GM19239 (cell line): ENCODE data around the gene NLRP6.
"Not testable (repeated sequence)": the region's sequence is repeated elsewhere in the genome, so short reads cannot be mapped to it uniquely, and the experiment has no call there.

Source experiments
- DNase-seq: peaks from one replicate; pipeline ENCODE4 v3.0.0; 2011; ENCODE audit warnings: low spot score; ENCODE audit not compliant: insufficient read length
- FAIRE-seq: peaks from 2 replicates; lab custom pipeline; 2011; peaks lifted over from hg19 to GRCh38; lab: Jason Lieb, UNC

The NLRP6 gene

DNA sequence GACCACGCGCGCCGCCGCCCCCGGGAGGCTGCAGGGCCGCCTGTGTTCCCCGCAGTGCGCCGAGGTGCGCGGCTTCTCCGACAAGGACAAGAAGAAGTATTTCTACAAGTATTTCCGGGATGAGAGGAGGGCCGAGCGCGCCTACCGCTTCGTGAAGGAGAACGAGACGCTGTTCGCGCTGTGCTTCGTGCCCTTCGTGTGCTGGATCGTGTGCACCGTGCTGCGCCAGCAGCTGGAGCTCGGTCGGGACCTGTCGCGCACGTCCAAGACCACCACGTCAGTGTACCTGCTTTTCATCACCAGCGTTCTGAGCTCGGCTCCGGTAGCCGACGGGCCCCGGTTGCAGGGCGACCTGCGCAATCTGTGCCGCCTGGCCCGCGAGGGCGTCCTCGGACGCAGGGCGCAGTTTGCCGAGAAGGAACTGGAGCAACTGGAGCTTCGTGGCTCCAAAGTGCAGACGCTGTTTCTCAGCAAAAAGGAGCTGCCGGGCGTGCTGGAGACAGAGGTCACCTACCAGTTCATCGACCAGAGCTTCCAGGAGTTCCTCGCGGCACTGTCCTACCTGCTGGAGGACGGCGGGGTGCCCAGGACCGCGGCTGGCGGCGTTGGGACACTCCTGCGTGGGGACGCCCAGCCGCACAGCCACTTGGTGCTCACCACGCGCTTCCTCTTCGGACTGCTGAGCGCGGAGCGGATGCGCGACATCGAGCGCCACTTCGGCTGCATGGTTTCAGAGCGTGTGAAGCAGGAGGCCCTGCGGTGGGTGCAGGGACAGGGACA lies 2.7 kb downstream of the NLRP6 start:
- DNase-seq, result no peak
- FAIRE-seq, result no peak

- FAIRE-seq, result no peak
- DNase-seq, result no peak
These were observed 3.4 kb downstream of the NLRP6 start for GRCh38 chr11:281486-282161.

GRCh38 chr11:282171-282570 lies 4.0 kb downstream of the NLRP6 start:
- DNase-seq, result no peak
- FAIRE-seq, result no peak

DNA sequence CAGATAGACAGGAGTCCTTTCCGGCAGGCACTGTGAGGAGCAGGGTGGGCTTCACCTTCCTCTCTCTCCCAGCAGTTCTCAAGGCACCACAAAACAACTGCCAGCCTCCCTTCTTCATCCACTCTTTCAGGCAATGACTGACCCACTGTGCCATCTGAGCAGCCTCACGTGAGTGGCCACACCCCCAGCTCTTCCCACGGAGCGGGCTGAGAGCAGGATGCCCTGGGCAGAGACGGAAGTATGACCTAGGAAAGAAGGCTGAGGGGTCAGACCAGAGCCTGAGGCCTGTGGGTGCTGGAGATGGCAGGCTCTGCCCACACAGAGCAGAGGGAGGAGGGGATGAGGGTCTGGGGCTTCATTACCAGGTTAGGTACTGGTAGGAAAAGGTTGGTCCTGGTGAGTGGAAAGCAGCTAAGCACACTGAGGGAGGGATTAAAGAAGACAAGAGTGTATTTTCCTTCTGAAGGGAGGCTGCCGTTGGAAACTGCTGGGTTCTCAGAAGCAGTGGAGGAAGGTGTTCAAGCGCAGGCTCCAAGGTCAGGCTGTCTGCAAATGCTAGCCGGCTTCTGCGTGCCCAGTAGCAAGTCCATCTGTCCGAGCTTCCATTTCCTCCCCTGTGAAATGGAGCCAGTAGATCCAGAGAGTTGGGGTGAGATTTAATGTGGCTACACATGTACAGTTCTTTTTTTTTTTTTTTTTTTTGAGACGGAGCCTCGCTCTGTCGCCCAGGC lies 4.6 kb downstream of the NLRP6 start:
- FAIRE-seq (no peak), DNase-seq (no peak)

DNA sequence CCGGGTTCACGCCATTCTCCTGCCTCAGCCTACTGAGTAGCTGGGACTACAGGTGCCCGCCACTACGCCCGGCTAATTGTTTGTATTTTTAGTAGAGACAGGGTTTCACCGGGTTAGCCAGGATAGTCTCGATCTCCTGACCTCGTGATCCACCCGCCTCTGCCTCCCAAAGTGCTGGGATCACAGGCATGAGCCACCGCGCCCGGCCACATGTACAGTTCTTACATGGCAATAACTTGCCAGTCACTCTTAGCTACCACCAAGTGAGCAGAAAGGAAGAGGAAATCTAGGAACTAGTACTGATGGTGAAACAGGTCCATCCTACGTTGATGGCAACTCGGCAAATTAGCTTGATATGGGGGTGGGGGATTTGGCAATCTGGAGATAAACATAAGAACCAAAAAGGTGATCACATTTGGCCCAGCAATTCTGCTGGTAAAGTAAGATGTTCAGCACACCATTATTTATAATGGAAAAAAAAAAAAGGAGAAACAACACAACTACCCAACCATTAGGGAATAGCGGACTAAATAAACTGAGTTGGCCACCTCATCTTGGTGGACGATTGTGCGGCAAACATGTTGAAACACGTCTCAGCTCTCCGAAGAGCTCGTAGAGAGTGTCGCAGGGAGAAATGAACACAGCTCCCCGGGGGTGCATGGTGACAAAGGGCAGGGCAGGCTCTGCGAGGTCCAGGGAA lies 5.3 kb downstream of the NLRP6 start:
- FAIRE-seq (no peak), DNase-seq (no peak)

GRCh38 chr11:284105-285020 lies 6.2 kb downstream of the NLRP6 start:
- DNase-seq (no peak), FAIRE-seq (no peak)

GRCh38 chr11:285021-285893 lies 7.0 kb downstream of the NLRP6 start:
- peak; percentile 10 for DNase-seq
- FAIRE-seq, result no peak

DNA sequence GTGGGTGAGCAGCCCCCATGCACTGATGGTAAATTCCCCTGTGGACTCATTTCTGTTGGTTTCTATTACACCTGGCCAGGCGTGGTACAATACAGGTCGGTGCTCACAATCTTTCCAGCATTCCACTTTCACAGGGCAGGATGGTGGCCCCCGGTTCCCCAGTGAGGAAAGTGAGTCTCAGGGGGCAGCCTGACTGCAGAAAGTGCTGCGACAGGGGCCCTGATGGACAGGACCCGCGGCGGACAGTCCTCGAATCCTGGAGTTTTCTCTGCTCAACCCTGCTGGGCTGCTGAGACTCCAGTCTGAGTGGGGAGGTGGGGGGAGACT lies 7.7 kb downstream of the NLRP6 start:
- DNase-seq (peak; percentile 10), FAIRE-seq (no peak)

DNA sequence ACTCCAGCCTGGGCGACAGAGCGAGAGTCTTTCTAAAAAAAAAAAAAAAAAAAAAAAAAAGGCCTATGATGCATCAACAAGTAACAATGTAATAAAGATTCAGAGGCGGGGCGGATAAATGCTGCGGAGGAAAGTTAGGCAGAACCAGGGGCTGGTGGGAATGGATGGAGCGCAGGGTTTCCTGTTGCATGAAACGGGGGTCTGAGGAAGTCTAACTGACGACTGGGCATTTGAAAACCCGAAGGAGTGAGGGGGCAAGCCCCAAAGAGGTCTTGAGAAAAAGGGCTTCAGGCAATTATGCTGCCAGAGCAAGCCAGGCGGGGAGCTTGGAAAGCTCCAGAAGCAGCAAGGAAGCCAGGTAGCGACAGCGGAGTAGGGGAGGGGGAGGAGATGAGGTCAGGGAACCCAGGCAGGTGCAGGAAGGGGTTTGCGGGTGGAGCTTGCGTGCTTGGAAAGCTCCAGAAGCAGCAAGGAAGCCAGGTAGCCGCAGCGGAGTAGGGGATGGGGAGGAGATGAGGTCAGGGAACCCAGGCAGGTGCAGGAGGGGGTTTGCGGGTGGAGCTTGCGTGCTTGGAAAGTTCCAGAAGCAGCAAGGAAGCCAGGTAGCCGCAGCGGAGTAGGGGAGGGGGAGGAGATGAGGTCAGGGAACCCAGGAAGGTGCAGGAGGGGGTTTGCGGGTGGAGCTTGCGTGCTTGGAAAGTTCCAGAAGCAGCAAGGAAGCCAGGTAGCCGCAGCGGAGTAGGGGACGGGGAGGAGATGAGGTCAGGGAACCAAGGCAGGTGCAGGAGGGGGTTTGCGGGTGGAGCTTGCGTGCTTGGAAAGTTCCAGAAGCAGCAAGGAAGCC lies 9.0 kb downstream of the NLRP6 start:
- FAIRE-seq, DNase-seq: not testable (repeated sequence)

- FAIRE-seq (no peak), DNase-seq (no peak)
These were observed 9.7 kb downstream of the NLRP6 start for GRCh38 chr11:287821-288477.

GRCh38 chr11:288478-289397 lies 10.5 kb downstream of the NLRP6 start, which contains the start of gene PGGHG:
Gene PGGHG, plus strand, starts transcription at chr11:289126. Its CDS starts 691 bp downstream, at chr11:289817.
- DNase-seq (peak; percentile 94), FAIRE-seq (peak; percentile 53)

DNA sequence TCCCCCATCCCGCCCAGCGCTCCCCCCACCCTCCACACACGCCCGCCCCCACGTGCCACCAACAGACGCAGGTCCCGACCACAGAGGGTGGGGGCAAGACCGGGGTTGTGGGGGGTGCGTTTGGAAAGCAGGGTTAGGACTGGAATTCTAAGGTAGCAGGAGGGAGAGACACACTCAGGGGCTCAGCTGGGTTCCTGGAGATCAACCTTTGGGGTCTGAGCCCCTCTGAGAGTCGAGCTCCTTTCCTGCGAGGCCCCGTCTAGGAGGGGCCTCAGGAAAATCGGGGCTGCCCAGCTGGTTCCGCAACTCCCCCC lies 11.1 kb downstream of the NLRP6 start:
- DNase-seq (no peak), FAIRE-seq (no peak)

GRCh38 chr11:289712-290620 lies 11.8 kb downstream of the NLRP6 start:
- DNase-seq (no peak), FAIRE-seq (no peak)

DNA sequence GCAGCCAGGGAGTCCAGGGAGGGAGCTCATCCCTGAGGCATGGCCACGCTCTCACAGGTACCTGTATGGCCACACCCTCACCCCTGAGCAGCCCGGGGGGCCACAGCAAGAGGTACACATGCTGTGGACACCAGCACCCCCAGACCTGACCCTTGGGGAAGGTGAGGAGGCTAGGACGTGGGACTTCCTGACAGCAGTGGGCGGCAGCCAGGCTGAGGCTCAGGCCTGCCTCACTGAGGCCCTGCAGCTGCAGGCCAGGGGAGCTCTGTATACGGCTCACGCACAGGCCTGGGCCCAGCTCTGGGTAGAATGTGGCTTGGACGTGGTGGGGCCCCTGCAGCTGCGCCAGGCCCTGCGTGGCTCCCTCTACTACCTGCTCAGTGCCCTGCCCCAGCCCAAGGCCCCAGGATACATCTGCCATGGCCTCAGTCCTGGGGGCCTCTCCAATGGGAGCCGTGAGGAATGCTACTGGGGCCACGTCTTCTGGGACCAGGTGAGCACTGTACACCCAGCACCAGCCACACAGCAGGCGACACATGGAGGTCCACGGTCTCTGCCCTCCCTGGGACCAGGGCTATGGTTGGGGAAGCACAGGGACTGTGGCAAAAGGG lies 12.5 kb downstream of the NLRP6 start:
- DNase-seq (no peak), FAIRE-seq (no peak)
